AG09309 (cell line): ENCODE data around the gene PRPF31.

Experiments
- DNase-seq: peaks from one replicate; pipeline ENCODE4 v3.0.0-alpha.2; 2010; ENCODE audit warnings: low read depth
- H3K4me3 ChIP-seq: 2 replicates; pipeline ENCODE4 v1.5.1; 2011; ENCODE audit warnings: mild to moderate bottlenecking, low read depth, low read length, moderate library complexity; ENCODE audit not compliant: control insufficient read depth
- CTCF ChIP-seq: IDR thresholded peaks from 2 replicates; pipeline ENCODE4 v1.5.1; 2011; ENCODE audit warnings: mild to moderate bottlenecking, low read depth, low read length, inconsistent platforms; ENCODE audit not compliant: insufficient read depth, control insufficient read depth; ENCODE audit errors: missing control alignments

Gene PRPF31

GRCh38 chr19:54156490-54156889 is 40.9 kb downstream of the PRPF31 start:
- no peak for TF ChIP-seq CTCF
- H3K4me3 ChIP-seq, result no peak overlapping the region
- no peak for DNase-seq

GRCh38 chr19:54156953-54157352 is 41.4 kb downstream of the PRPF31 start:
- no peak overlapping the region for H3K4me3 ChIP-seq
- TF ChIP-seq CTCF, result no peak
- no peak for DNase-seq

- DNase-seq, result no peak
- no peak for TF ChIP-seq CTCF
- peak overlapping the region; percentile 59 for H3K4me3 ChIP-seq
These were observed 43.3 kb downstream of the PRPF31 start for GRCh38 chr19:54158812-54159351.

- H3K4me3 ChIP-seq, result peak within 1 kb of the TSS; percentile 59
- peak; percentile 100 for DNase-seq
- peak; percentile 22 for TF ChIP-seq CTCF
These were observed 44.0 kb downstream of the PRPF31 start, which contains the start of gene LENG1 for GRCh38 chr19:54159352-54160181. Gene LENG1 (minus strand): TSS chr19:54159721. CDS start chr19:54159695, 26 bp downstream.

GRCh38 chr19:54160182-54160811 is 44.7 kb downstream of the PRPF31 start:
- peak overlapping the region; percentile 55 for H3K4me3 ChIP-seq
- no peak for DNase-seq
- no peak for TF ChIP-seq CTCF

- TF ChIP-seq CTCF, result no peak
- DNase-seq, result no peak
- H3K4me3 ChIP-seq, result peak overlapping the region; percentile 55
These were observed 45.3 kb downstream of the PRPF31 start for GRCh38 chr19:54160854-54161253.
